Vagina (tissue), 2 donors: ENCODE data around the gene ANKS1A. TPM values are rescaled to one million over a fixed set of nuclear protein-coding genes. Genes with fewer than 3 reads are reported as not detected.
A peak's percentile ranks its signal among the peaks of the same experiment; 100 is the strongest.

Experiments
- DNase-seq, 2 donors: peaks; one replicate each; pipeline ENCODE4 v3.0.0-alpha.2; 2017; ENCODE audit errors: extremely low spot score in 2 of 2
- H3K27ac ChIP-seq: fragments of 200-600 bp; sonication (generic); one replicate; pipeline ENCODE4 v1.5.1; 2019
- H3K27me3 ChIP-seq: fragments of 200-600 bp; sonication (generic); one replicate; pipeline ENCODE4 v1.5.1; 2019
- H3K36me3 ChIP-seq, 2 donors: fragments of 200-600 bp; sonication (generic); one replicate each; pipeline ENCODE4 v1.5.1; 2017 to 2019
- H3K4me1 ChIP-seq: fragments of 200-600 bp; sonication (generic); one replicate; pipeline ENCODE4 v1.5.1; 2019
- H3K4me3 ChIP-seq, 2 donors: fragments of 200-600 bp; sonication (generic); 1 replicate in 1 of 2; 2 replicates in 1 of 2; pipeline ENCODE4 v1.5.1; 2016 to 2019
- H3K9me3 ChIP-seq: fragments of 200-600 bp; sonication (generic); one replicate; pipeline ENCODE4 v1.5.1; 2019
- POLR2A ChIP-seq, 2 donors: fragments of 450-650 bp; IDR thresholded peaks; one replicate each; pipeline ENCODE4 v1.6.1; 2017; ENCODE audit warnings: antibody characterized with exemption in 2 of 2, mild to moderate bottlenecking in 2 of 2, moderate library complexity in 2 of 2
- POLR2AphosphoS5 ChIP-seq, 2 donors: sonication (generic); formaldehyde crosslinking; IDR thresholded peaks; one replicate each; pipeline ENCODE4 v1.9.0; 2017; ENCODE audit warnings: antibody characterized with exemption in 2 of 2, mild to moderate bottlenecking in 2 of 2, low read depth in 1 of 2; ENCODE audit not compliant: insufficient read depth in 1 of 2
- intact Hi-C: fragments of 100-400 bp; cut with DNase I; formaldehyde crosslinking; loops from one replicate; pipeline ENCODE4 v1.15.1; 2023
- total RNA-seq: library from RNA; depleted of rRNA; stranded (reverse); fragments of >200 nt; gene quantifications from one replicate; pipeline ENCODE4 v1.2.3, GENCODE V29; 2016
- TF ChIP-seq, protein P1 (sequence below), 3 experiments: fragments of 450-650 bp in 2 of 3; fragments of 200-600 bp in 1 of 3; sonication (generic) in 1 of 3; IDR thresholded peaks; one replicate each; pipeline ENCODE4 v1.5.1; 2017 to 2019; ENCODE audit warnings: antibody characterized with exemption in 3 of 3, mild to moderate bottlenecking in 2 of 3, moderate library complexity in 2 of 3

The ANKS1A gene
- total RNA-seq, 1 donor from 2014 or later: 24.3 TPM

- TF ChIP-seq POLR2A (IDR thresholded peaks at IDR 0.05) (no peak), POLR2AphosphoS5 (IDR thresholded peaks at IDR 0.05; ENCODE audit: insufficient read depth in 1 of 2, low read depth in 1 of 2) (peak in 1 of 2 donors; percentile 58)
- TF ChIP-seq, protein P1, sequence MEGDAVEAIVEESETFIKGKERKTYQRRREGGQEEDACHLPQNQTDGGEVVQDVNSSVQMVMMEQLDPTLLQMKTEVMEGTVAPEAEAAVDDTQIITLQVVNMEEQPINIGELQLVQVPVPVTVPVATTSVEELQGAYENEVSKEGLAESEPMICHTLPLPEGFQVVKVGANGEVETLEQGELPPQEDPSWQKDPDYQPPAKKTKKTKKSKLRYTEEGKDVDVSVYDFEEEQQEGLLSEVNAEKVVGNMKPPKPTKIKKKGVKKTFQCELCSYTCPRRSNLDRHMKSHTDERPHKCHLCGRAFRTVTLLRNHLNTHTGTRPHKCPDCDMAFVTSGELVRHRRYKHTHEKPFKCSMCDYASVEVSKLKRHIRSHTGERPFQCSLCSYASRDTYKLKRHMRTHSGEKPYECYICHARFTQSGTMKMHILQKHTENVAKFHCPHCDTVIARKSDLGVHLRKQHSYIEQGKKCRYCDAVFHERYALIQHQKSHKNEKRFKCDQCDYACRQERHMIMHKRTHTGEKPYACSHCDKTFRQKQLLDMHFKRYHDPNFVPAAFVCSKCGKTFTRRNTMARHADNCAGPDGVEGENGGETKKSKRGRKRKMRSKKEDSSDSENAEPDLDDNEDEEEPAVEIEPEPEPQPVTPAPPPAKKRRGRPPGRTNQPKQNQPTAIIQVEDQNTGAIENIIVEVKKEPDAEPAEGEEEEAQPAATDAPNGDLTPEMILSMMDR (IDR thresholded peaks at IDR 0.05): no peak
- Histone ChIP-seq H3K9me3 (no peaks in the 10 kb centered on the region), H3K4me3 (no peak overlapping the region), H3K27ac (no peak overlapping the region), H3K27me3 (no peaks in the 10 kb centered on the region), H3K36me3 (no peaks in the 10 kb centered on the region), H3K4me1 (no peaks in the 10 kb centered on the region)
- no peak for DNase-seq
- intact Hi-C loops: no loop called here
These were observed 45.5 kb downstream of the ANKS1A start for GRCh38 chr6:34934516-34934915.

DNA sequence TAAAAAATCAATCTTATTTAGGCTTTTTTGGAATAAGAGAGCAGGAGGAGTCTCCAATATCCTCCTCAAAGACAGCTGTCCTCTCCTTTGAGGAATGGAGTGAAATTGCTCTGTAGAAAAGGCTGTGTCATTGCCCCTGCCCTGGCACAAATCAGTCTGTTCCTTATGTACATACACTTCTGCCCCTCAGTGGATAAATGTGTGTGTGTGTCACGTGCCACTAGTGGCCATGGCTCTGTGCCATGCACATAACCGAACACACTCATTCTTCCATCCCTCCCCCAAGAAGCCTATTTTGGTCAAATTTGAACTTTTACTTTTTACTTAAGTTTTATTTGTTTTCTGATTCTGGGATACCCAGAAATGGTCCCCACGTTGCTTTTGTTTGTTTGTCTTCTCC is 49.2 kb downstream of the ANKS1A start:
- no peak overlapping the region for H3K4me3 ChIP-seq
- TF ChIP-seq POLR2AphosphoS5 (IDR thresholded peaks at IDR 0.05; ENCODE audit: insufficient read depth in 1 of 2, low read depth in 1 of 2) (no peak), POLR2A (IDR thresholded peaks at IDR 0.05) (no peak)
- TF ChIP-seq, protein P1 (IDR thresholded peaks at IDR 0.05): no peak
- H3K9me3 ChIP-seq: no peaks in the 10 kb centered on the region
- H3K27me3 ChIP-seq: no peaks in the 10 kb centered on the region
- H3K4me1 ChIP-seq: no peaks in the 10 kb centered on the region
- intact Hi-C loops: no loop called here
- H3K27ac ChIP-seq: no peak overlapping the region
- no peak for DNase-seq
- H3K36me3 ChIP-seq: no peaks in the 10 kb centered on the region

GRCh38 chr6:34940030-34940434 is 51.0 kb downstream of the ANKS1A start:
- intact Hi-C loops: no loop called here
- no peaks in the 10 kb centered on the region for H3K36me3 ChIP-seq
- TF ChIP-seq POLR2A (IDR thresholded peaks at IDR 0.05) (no peak), POLR2AphosphoS5 (IDR thresholded peaks at IDR 0.05; ENCODE audit: insufficient read depth in 1 of 2, low read depth in 1 of 2) (no peak)
- TF ChIP-seq, protein P1 (IDR thresholded peaks at IDR 0.05): no peak
- DNase-seq: no peak
- H3K9me3 ChIP-seq: no peaks in the 10 kb centered on the region
- H3K4me1 ChIP-seq: no peaks in the 10 kb centered on the region
- no peak overlapping the region for H3K4me3 ChIP-seq
- no peaks in the 10 kb centered on the region for H3K27me3 ChIP-seq
- no peak overlapping the region for H3K27ac ChIP-seq

- no peak overlapping the region for H3K4me3 ChIP-seq
- TF ChIP-seq POLR2A (IDR thresholded peaks at IDR 0.05) (no peak), POLR2AphosphoS5 (IDR thresholded peaks at IDR 0.05; ENCODE audit: insufficient read depth in 1 of 2, low read depth in 1 of 2) (no peak)
- TF ChIP-seq, protein P1 (IDR thresholded peaks at IDR 0.05): no peak
- intact Hi-C loops: no loop called here
- no peaks in the 10 kb centered on the region for H3K9me3 ChIP-seq
- no peaks in the 10 kb centered on the region for H3K27me3 ChIP-seq
- DNase-seq: no peak
- H3K27ac ChIP-seq: no peak overlapping the region
- H3K4me1 ChIP-seq: no peaks in the 10 kb centered on the region
- no peaks in the 10 kb centered on the region for H3K36me3 ChIP-seq
These were observed 52.4 kb downstream of the ANKS1A start for GRCh38 chr6:34941421-34941820.

DNA sequence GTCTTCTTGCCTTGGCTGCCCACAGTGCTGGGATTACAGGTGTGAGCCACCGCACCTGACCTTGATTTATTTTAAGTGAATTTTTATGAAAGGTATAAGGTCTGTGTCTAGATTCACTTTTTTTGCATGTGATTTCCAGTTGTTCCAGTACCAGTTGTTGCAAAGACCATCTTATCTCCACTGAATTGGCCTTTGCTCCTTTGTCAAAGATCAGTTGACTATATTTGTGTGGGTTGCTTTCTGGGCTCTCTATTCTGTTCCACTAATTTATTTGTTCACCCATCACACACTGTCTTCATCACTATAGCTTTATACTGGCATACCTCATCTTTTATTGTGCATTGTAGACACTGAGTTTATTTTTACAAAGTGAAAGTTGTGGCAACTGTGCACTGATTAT is 56.3 kb downstream of the ANKS1A start:
- no peak for DNase-seq
- H3K27me3 ChIP-seq: no peaks in the 10 kb centered on the region
- TF ChIP-seq, protein P1 (IDR thresholded peaks at IDR 0.05): no peak
- TF ChIP-seq POLR2A (IDR thresholded peaks at IDR 0.05): no peak
- no peak for TF ChIP-seq POLR2AphosphoS5 (IDR thresholded peaks at IDR 0.05; ENCODE audit: insufficient read depth in 1 of 2, low read depth in 1 of 2)
- H3K4me1 ChIP-seq: no peaks in the 10 kb centered on the region
- no peaks in the 10 kb centered on the region for H3K36me3 ChIP-seq
- H3K9me3 ChIP-seq: no peaks in the 10 kb centered on the region
- H3K27ac ChIP-seq: no peak overlapping the region
- no peak overlapping the region for H3K4me3 ChIP-seq
- intact Hi-C loops: no loop called here
